ENCODE results near the gene HKDC1. TPM values are rescaled to one million over a fixed set of nuclear protein-coding genes. Genes with fewer than 3 reads are reported as not detected.
"Not testable (repeated sequence)": the region's sequence is repeated elsewhere in the genome, so short reads cannot be mapped to it uniquely, and the experiment has no call there.

The HKDC1 gene
- total RNA-seq, 1 donor from 2014 or later: 3.0 TPM

- intact Hi-C loops (cut with micrococcal nuclease): no loop called here
Measured at GRCh38 chr10:69269761-69270160, 49.6 kb downstream of the HKDC1 start.

GRCh38 chr10:69270990-69271389 lies 50.9 kb downstream of the HKDC1 start:
- intact Hi-C loops (cut with micrococcal nuclease): no loop called here

GRCh38 chr10:69272624-69273023 lies 52.5 kb downstream of the HKDC1 start:
- intact Hi-C loops (cut with micrococcal nuclease): no loop called here

GRCh38 chr10:69275444-69275843 lies 55.3 kb downstream of the HKDC1 start:
- intact Hi-C loops (cut with micrococcal nuclease): no loop called here

GRCh38 chr10:69276503-69276902 lies 56.4 kb downstream of the HKDC1 start:
- intact Hi-C loops (cut with micrococcal nuclease): no loop called here

GRCh38 chr10:69278446-69278963 lies 58.4 kb downstream of the HKDC1 start, which contains the start of gene HK1:
HK1 (plus strand) TSS chr10:69278496.
- intact Hi-C loops (cut with micrococcal nuclease): no loop called here

- intact Hi-C loops (cut with micrococcal nuclease): no loop called here
Measured at GRCh38 chr10:69279110-69279509, 59.0 kb downstream of the HKDC1 start.

GRCh38 chr10:69281507-69282413 lies 61.6 kb downstream of the HKDC1 start:
- intact Hi-C loops (cut with micrococcal nuclease): no loop called here

- intact Hi-C loops (cut with micrococcal nuclease): not testable (repeated sequence)
Measured at GRCh38 chr10:69284402-69284801, 64.3 kb downstream of the HKDC1 start.

- intact Hi-C loops (cut with micrococcal nuclease): no loop called here
Measured at GRCh38 chr10:69285699-69286098, 65.6 kb downstream of the HKDC1 start.

- intact Hi-C loops (cut with micrococcal nuclease): no loop called here
Measured at GRCh38 chr10:69287181-69287580, 67.0 kb downstream of the HKDC1 start.

GRCh38 chr10:69290993-69291392 lies 70.9 kb downstream of the HKDC1 start:
- intact Hi-C loops (cut with micrococcal nuclease): no loop called here

GRCh38 chr10:69292459-69292858 lies 72.3 kb downstream of the HKDC1 start:
- intact Hi-C loops (cut with micrococcal nuclease): no loop called here

- intact Hi-C loops (cut with micrococcal nuclease): no loop called here
Measured at GRCh38 chr10:69295027-69295636, 75.0 kb downstream of the HKDC1 start.

- intact Hi-C loops (cut with micrococcal nuclease): no loop called here
Measured at GRCh38 chr10:69303632-69304051, 83.5 kb downstream of the HKDC1 start.

- intact Hi-C loops (cut with micrococcal nuclease): no loop called here
Measured at GRCh38 chr10:69306421-69306820, 86.3 kb downstream of the HKDC1 start.

GRCh38 chr10:69307434-69307833 lies 87.3 kb downstream of the HKDC1 start:
- intact Hi-C loops (cut with micrococcal nuclease): no loop called here

GRCh38 chr10:69308304-69308703 lies 88.2 kb downstream of the HKDC1 start:
- intact Hi-C loops (cut with micrococcal nuclease): not testable (repeated sequence)

GRCh38 chr10:69311309-69311708 lies 91.2 kb downstream of the HKDC1 start:
- intact Hi-C loops (cut with micrococcal nuclease): no loop called here

- intact Hi-C loops (cut with micrococcal nuclease): no loop called here
Measured at GRCh38 chr10:69312528-69312927, 92.4 kb downstream of the HKDC1 start.

- intact Hi-C loops (cut with micrococcal nuclease): loop anchor here (5.0 kb wide), 2 partner anchors 192 to 917 kb away; partner anchors contain the start of gene PPA1
Measured at GRCh38 chr10:69315100-69315542, 95.0 kb downstream of the HKDC1 start.

Measured in T-helper 1 cell treated with Interleukin-12 subunit alpha and Interleukin-12 subunit beta and Interleukin-4 antibody, amounts not matched to agents 30 ng/mL and 1 ng/mL, for 36 hours (primary cell).